Coronary artery (tissue), 2 donors: ENCODE results near the gene SPOCD1.
A peak's percentile ranks its signal among the peaks of the same experiment; 100 is the strongest.

Experiments used
- DNase-seq: peaks from one replicate; pipeline ENCODE4 v3.0.0-alpha.2; 2017; ENCODE audit warnings: low spot score
- H3K27ac ChIP-seq, 2 donors: fragments of 200-600 bp; sonication (generic); one replicate each; pipeline ENCODE4 v1.5.1; 2016 to 2019
- H3K4me3 ChIP-seq: fragments of 200-600 bp; sonication (generic); 2 replicates; pipeline ENCODE4 v1.5.1; 2016; ENCODE audit warnings: mild to moderate bottlenecking, moderate library complexity
- CTCF ChIP-seq: fragments of 200-600 bp; sonication (generic); IDR thresholded peaks from one replicate; pipeline ENCODE4 v1.5.1; 2019; ENCODE audit warnings: antibody characterized with exemption

Gene SPOCD1

GRCh38 chr1:31788825-31789256, 27.0 kb downstream of the SPOCD1 start:
- Histone ChIP-seq H3K27ac (peak overlapping the region; percentile 66 to 82), H3K4me3 (peak overlapping the region; percentile 82)
- no peak for TF ChIP-seq CTCF
- peak; percentile 84 for DNase-seq

GRCh38 chr1:31788138-31788824, 27.5 kb downstream of the SPOCD1 start:
- Histone ChIP-seq H3K27ac (peak overlapping the region; percentile 66 to 82), H3K4me3 (peak overlapping the region; percentile 82)
- peak; percentile 95 for DNase-seq
- TF ChIP-seq CTCF: no peak

GRCh38 chr1:31787786-31788137, 28.1 kb downstream of the SPOCD1 start:
- Histone ChIP-seq H3K27ac (peak overlapping the region; percentile 66 to 82), H3K4me3 (peak overlapping the region; percentile 82)
- no peak for DNase-seq
- TF ChIP-seq CTCF: no peak

DNA sequence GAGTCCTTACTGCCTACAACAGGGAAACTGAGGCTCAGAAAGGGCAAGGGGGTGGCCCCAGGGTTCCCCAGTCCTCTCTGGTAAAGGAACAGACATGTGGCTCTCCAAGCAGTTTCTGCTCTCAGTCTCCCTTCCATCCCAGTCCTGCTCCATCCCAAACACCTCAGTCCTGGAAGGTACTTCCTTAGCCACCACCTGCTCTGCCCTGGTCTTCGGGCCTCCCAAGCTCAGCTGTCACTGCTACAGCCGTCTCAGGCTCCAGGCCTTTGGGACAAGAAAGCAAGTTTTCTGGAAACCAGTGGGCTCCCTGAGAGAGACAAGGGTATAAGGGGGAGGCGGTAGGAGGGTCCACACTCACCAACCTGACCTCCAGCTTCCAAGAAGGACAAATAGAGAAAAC, 28.6 kb downstream of the SPOCD1 start:
- H3K27ac ChIP-seq: peak overlapping the region in 1 of 2 donors; percentile 82
- no peak for DNase-seq
- TF ChIP-seq CTCF: no peak

GRCh38 chr1:31786366-31787060, 29.3 kb downstream of the SPOCD1 start:
- H3K27ac ChIP-seq: no peak overlapping the region
- H3K4me3 ChIP-seq: no peak overlapping the region
- no peak for TF ChIP-seq CTCF
- no peak for DNase-seq

More for the DNA sequence above, 28.6 kb downstream of the SPOCD1 start:
- no peak overlapping the region for H3K4me3 ChIP-seq

DNA sequence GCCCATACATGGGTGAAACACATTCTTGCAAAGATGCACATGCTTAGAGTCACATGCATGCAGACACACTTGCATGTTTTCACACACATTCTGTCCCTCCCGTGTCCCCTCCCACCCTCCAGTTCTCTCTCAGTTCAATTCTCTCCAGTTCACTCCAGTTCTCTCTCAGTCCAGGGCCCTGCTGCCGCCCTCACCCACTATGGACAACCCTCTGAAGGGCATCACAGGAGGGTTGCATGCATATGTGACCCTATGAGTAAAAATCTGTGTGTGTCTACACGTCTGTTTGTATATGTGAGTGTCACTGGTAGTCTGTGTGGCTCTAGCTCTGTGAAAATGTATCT, 29.9 kb downstream of the SPOCD1 start:
- DNase-seq: no peak
- Histone ChIP-seq H3K27ac (no peak overlapping the region), H3K4me3 (no peak overlapping the region)
- no peak for TF ChIP-seq CTCF
